ENCODE measurements around the gene CTNNA2. TPM values are rescaled to one million over a fixed set of nuclear protein-coding genes. Genes with fewer than 3 reads are reported as not detected.

CTNNA2 gene
- total RNA-seq, 1 experiment from 2014 or later = 5.5 TPM

DNA sequence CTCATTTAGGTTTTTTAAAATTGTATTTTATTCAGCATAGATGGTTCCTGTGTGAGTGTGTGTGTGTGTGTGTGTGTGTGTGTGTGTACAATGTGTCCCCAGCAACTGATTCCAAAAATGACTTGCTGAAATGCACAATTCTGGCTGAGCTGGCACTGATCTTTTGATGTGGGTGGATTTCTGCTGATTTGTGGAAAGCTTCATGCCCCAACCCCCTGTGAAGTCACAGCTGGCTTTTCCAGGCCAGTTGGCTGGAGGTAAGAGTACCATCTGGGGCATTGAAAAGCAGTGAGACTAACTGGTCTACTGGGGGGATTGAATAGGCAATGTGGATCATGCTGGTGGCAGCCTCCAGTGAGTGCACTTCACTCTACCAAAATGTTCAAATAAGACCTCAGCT is 604.5 kb downstream of the CTNNA2 start:
- no peaks in the 10 kb centered on the region for H3K27me3 Mint-ChIP-seq (ENCODE audit: low read depth)
- no peak for TF ChIP-seq CTCF (conservative IDR thresholded peaks at IDR 0.05)

More for the DNA sequence above, 604.5 kb downstream of the CTNNA2 start:
- Histone ChIP-seq H3K27me3 (ENCODE audit: insufficient read depth, low read length) (no peaks in the 10 kb centered on the region), H2BK20ac (ENCODE audit: low read depth, low read length, poor library complexity, severe bottlenecking) (no peak overlapping the region), H2BK12ac (ENCODE audit: insufficient read length, low read depth, low read length) (no peak overlapping the region), H3K18ac (ENCODE audit: insufficient read length, low read depth, low read length) (no peak overlapping the region), H2BK5ac (ENCODE audit: insufficient read length, low read length) (no peak overlapping the region), H3K23me2 (ENCODE audit: insufficient read length, low read depth, low read length, poor library complexity, severe bottlenecking) (no peaks in the 10 kb centered on the region), H3T11ph (ENCODE audit: low read length) (no peak overlapping the region), H3K4me2 (ENCODE audit: insufficient read depth, insufficient read length, low read length) (no peak overlapping the region), H3K79me1 (ENCODE audit: insufficient read depth, low read depth, low read length, poor library complexity, severe bottlenecking) (no peaks in the 10 kb centered on the region), H2BK15ac (ENCODE audit: low read depth, low read length) (no peak overlapping the region), H3K9me3 (ENCODE audit: control insufficient read depth, low read depth, low read length) (no peaks in the 10 kb centered on the region), H3K4me1 (ENCODE audit: insufficient read depth, low read length) (no peaks in the 10 kb centered on the region), H4K91ac (ENCODE audit: insufficient read length, low read depth, low read length) (no peak overlapping the region), H4K20me1 (ENCODE audit: control insufficient read depth, insufficient read depth, insufficient read length) (no peaks in the 10 kb centered on the region), H4K5ac (ENCODE audit: insufficient read length, low read depth, low read length) (no peak overlapping the region), H3K56ac (ENCODE audit: insufficient read length, low read depth, low read length) (no peak overlapping the region), H2AFZ (ENCODE audit: low read length) (no peak overlapping the region), H3K4ac (ENCODE audit: low read depth, low read length) (no peak overlapping the region), H2AK5ac (ENCODE audit: insufficient read length, low read length) (no peak overlapping the region), H3K27ac (ENCODE audit: insufficient read length, low read depth, low read length) (no peak overlapping the region), H4K8ac (replicated peaks; ENCODE audit: insufficient read length, low read depth, low read length) (no peak overlapping the region), H3K23ac (ENCODE audit: insufficient read length, low read depth, low read length) (no peak overlapping the region), H3K9ac (ENCODE audit: extremely low read depth, insufficient read length, low read length) (no peak overlapping the region), H3K14ac (ENCODE audit: insufficient read depth, low read length) (no peak overlapping the region), H2BK120ac (ENCODE audit: low read depth, low read length, poor library complexity, severe bottlenecking) (no peak overlapping the region), H3K79me2 (ENCODE audit: insufficient read depth, low read length) (no peaks in the 10 kb centered on the region)
- Mint-ChIP-seq H3K36me3 (ENCODE audit: insufficient read depth in 1 of 3, low read depth in 3 of 3) (no peaks in the 10 kb centered on the region; a peak in 1 of 7 replicates), H3K9me3 (no peaks in the 10 kb centered on the region), H3K4me3 (no peak overlapping the region), H3K27ac (peak overlapping the region in 1 of 3 experiments; percentile 79; a peak in 1 of 7 replicates), H3K4me1 (no peaks in the 10 kb centered on the region)
- no peak for DNase-seq

All from H9 (cell line).